Stimulated activated CD8-positive, alpha-beta memory T cell treated with anti-CD3 and anti-CD28 coated beads, Interleukin-15, amount 100 ng/mL, for 24 hours (primary cell): ENCODE measurements around the gene PKDCC.

Source experiments
- DNase-seq: peaks from one replicate; pipeline ENCODE4 v3.0.0-alpha.2; 2020; ENCODE audit warnings: low read depth

PKDCC gene

DNA sequence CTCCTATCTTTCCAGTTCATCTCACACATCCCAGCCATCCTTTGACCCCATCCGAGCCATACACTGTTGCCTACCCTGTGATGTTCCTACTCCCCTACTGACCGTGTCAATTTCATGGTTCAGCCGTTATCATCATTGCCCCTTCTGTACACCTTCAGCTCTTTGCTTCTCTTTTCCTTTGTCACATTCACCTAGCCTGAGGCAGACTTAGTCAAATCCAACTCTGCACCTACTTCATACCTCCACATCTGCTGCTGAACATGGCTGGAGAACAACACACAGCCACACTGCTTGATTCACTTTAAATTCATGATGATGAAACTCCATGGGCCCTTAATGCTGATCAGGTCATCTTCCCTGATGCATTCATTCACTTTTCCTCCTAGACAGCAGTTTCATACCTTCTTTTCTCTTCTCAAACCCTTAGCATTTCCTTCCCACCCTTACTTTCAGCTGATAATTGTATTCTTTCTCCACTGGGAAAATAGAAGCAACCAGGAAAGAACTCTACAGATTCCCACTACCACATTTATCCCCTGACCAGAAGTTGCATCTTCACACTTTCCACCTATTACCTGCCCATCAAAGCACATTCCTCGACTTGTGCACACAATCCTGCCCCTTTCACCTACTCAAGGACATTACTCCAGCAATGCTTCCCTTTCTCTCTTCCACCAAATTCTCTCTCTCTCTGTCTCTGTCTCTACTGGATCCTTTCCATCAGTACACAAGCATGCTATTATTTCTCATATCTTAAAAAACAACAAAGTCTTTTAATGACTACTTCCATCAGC is 59.6 kb downstream of the PKDCC start:
- DNase-seq = no peak
